ENCODE measurements around the gene OR7E24.
"Not testable (repeated sequence)": the region's sequence is repeated elsewhere in the genome, so short reads cannot be mapped to it uniquely, and the experiment has no call there.

The OR7E24 gene

GRCh38 chr19:9250630-9251029 is at the start of gene OR7E24:
Gene OR7E24, plus strand, starts transcription at chr19:9250930. Its CDS starts 114 bp downstream, at chr19:9251044.
- Mint-ChIP-seq H3K27ac (no peak within 1 kb of the TSS), H3K4me1 (ENCODE audit: low read depth) (no peaks in the 10 kb centered on the region), H3K9me3 (peaks cover 46% of the 10 kb centered on the region), H3K36me3 (ENCODE audit: low read depth) (no peaks in the 10 kb centered on the region), H3K4me3 (no peak within 1 kb of the TSS), H3K27me3 (no peaks in the 10 kb centered on the region)
- intact Hi-C loops (cut with micrococcal nuclease) = no loop called here

- peak overlapping the region; percentile 46 for H3K4me3 Mint-ChIP-seq
- H3K9me3 Mint-ChIP-seq = peaks cover 7% of the 10 kb centered on the region
- intact Hi-C loops (cut with micrococcal nuclease) = loop anchor here (2.0 to 10.0 kb wide), 3 partner anchors 69 to 589 kb away; partner anchors contain the start of gene ZNF121
- H3K27me3 Mint-ChIP-seq = peaks cover 33% of the 10 kb centered on the region
- H3K4me1 Mint-ChIP-seq (ENCODE audit: low read depth) = peaks cover 18% of the 10 kb centered on the region
- H3K36me3 Mint-ChIP-seq (ENCODE audit: low read depth) = no peaks in the 10 kb centered on the region
- H3K27ac Mint-ChIP-seq = peak overlapping the region; percentile 22
Observed at GRCh38 chr19:9205501-9206113, 45.1 kb upstream of the OR7E24 start.

GRCh38 chr19:9219489-9219888 is 31.2 kb upstream of the OR7E24 start, which contains the start of gene OR7D4:
Gene OR7D4, minus strand, starts transcription at chr19:9219589. Its CDS starts 4,752 bp downstream, at chr19:9214837.
- Mint-ChIP-seq H3K27ac (no peak within 1 kb of the TSS), H3K27me3 (peaks cover 5% of the 10 kb centered on the region), H3K4me3 (no peak within 1 kb of the TSS), H3K4me1 (ENCODE audit: low read depth) (no peaks in the 10 kb centered on the region), H3K9me3 (peaks cover 27% of the 10 kb centered on the region), H3K36me3 (ENCODE audit: low read depth) (no peaks in the 10 kb centered on the region)
- intact Hi-C loops (cut with micrococcal nuclease) = no loop called here

- Mint-ChIP-seq H3K27me3 (no peaks in the 10 kb centered on the region), H3K27ac (no peak overlapping the region), H3K4me1 (ENCODE audit: low read depth) (no peaks in the 10 kb centered on the region), H3K4me3 (no peak overlapping the region), H3K36me3 (ENCODE audit: low read depth) (no peaks in the 10 kb centered on the region), H3K9me3 (peaks cover 46% of the 10 kb centered on the region)
- intact Hi-C loops (cut with micrococcal nuclease) = no loop called here
Observed at GRCh38 chr19:9251236-9251635, 506 bp downstream of the OR7E24 start.

- H3K27ac Mint-ChIP-seq; intact Hi-C loops (cut with micrococcal nuclease); H3K4me1 Mint-ChIP-seq (ENCODE audit: low read depth); H3K36me3 Mint-ChIP-seq (ENCODE audit: low read depth): not testable (repeated sequence)
- H3K9me3 Mint-ChIP-seq = peaks cover 72% of the 10 kb centered on the region
- H3K4me3 Mint-ChIP-seq = peak overlapping the region; percentile 52
- H3K27me3 Mint-ChIP-seq = peaks cover 11% of the 10 kb centered on the region
Observed at GRCh38 chr19:9283485-9283884, 32.8 kb downstream of the OR7E24 start.

- Mint-ChIP-seq H3K4me1 (ENCODE audit: low read depth) (no peaks in the 10 kb centered on the region), H3K4me3 (no peak overlapping the region), H3K9me3 (peaks cover 79% of the 10 kb centered on the region), H3K36me3 (ENCODE audit: low read depth) (peaks cover 43% of the 10 kb centered on the region), H3K27ac (no peak overlapping the region), H3K27me3 (no peaks in the 10 kb centered on the region)
- intact Hi-C loops (cut with micrococcal nuclease) = no loop called here
Observed at GRCh38 chr19:9289231-9289884, 38.6 kb downstream of the OR7E24 start.

GRCh38 chr19:9295411-9295849 is 44.7 kb downstream of the OR7E24 start:
- H3K4me3 Mint-ChIP-seq = no peak overlapping the region
- H3K27ac Mint-ChIP-seq = no peak overlapping the region
- no peaks in the 10 kb centered on the region for H3K27me3 Mint-ChIP-seq
- H3K4me1 Mint-ChIP-seq (ENCODE audit: low read depth) = no peaks in the 10 kb centered on the region
- H3K9me3 Mint-ChIP-seq = peaks cover 95% of the 10 kb centered on the region
- intact Hi-C loops (cut with micrococcal nuclease) = no loop called here
- H3K36me3 Mint-ChIP-seq (ENCODE audit: low read depth) = peaks cover 92% of the 10 kb centered on the region

GRCh38 chr19:9296336-9296735 is 45.6 kb downstream of the OR7E24 start:
- H3K4me1 Mint-ChIP-seq (ENCODE audit: low read depth) = no peaks in the 10 kb centered on the region
- no peaks in the 10 kb centered on the region for H3K27me3 Mint-ChIP-seq
- H3K9me3 Mint-ChIP-seq = peaks cover 99% of the 10 kb centered on the region
- peaks cover 98% of the 10 kb centered on the region for H3K36me3 Mint-ChIP-seq (ENCODE audit: low read depth)
- H3K4me3 Mint-ChIP-seq = no peak overlapping the region
- intact Hi-C loops (cut with micrococcal nuclease) = no loop called here
- H3K27ac Mint-ChIP-seq = no peak overlapping the region
